Psoas muscle (tissue), 8 donors: ENCODE measurements around the gene ST6GALNAC5. TPM values are rescaled to one million over a fixed set of nuclear protein-coding genes. Genes with fewer than 3 reads are reported as not detected.

Source experiments
- ATAC-seq, 4 donors: fragments of 200-7000 bp; cut with Tn5 transposase; one replicate each; pipeline ENCODE4 v1.9.1; 2020; ENCODE audit warnings: moderate library complexity in 3 of 4, mild to moderate bottlenecking in 2 of 4
- DNase-seq, 2 donors: peaks; one replicate each; pipeline ENCODE4 v3.0.0-alpha.2; 2020
- H3K27ac ChIP-seq: fragments of 200-600 bp; one replicate; pipeline ENCODE4 v1.8.0; 2022
- H3K27me3 ChIP-seq, 3 donors: fragments of 200-600 bp in 1 of 3; one replicate each; pipeline versions ENCODE4 v1.6.1 to v1.8.0; 2013 to 2022; ENCODE audit warnings: low read length in 2 of 3, mild to moderate bottlenecking in 2 of 3, moderate library complexity in 1 of 3; ENCODE audit not compliant: insufficient read depth in 3 of 3
- H3K36me3 ChIP-seq, 2 donors: fragments of 200-600 bp in 1 of 2; one replicate each; pipeline versions ENCODE4 v1.6.1 to v1.8.0; 2013 to 2022; ENCODE audit warnings: low read depth in 1 of 2, mild to moderate bottlenecking in 1 of 2, moderate library complexity in 1 of 2; ENCODE audit not compliant: insufficient read depth in 1 of 2
- H3K4me1 ChIP-seq: fragments of 200-600 bp; one replicate; pipeline ENCODE4 v1.8.0; 2022
- H3K4me3 ChIP-seq: fragments of 200-600 bp; one replicate; pipeline ENCODE4 v1.8.0; 2022; ENCODE audit warnings: mild to moderate bottlenecking
- H3K9me3 ChIP-seq: fragments of 200-600 bp; one replicate; pipeline ENCODE4 v1.8.0; 2022
- WGBS, 3 donors: extraction: QIAGEN DNeasy Blood & Tissue Kit; methylation state at CpG; one replicate each; pipeline versions ENCODE4 v1.1.6 to v1.1.7; 2013; 5-methylcytosine and 5-hydroxymethylcytosine counted together
- intact Hi-C, 2 donors: fragments of 100-400 bp; cut with DNase I; formaldehyde crosslinking; loops; one replicate each; pipeline versions ENCODE4 v1.11.0 to v1.14.2; 2022
- polyA plus RNA-seq, 3 donors: library from polyadenylated mRNA; stranded (reverse); fragments of 200-250 nt; gene quantifications; one replicate each; pipeline ENCODE4 v1.2.3, GENCODE V29; 2013
- total RNA-seq, 4 donors: library from RNA; stranded (reverse); fragmentation: NEBNext Ultra II Directional in 2 of 4; extraction: Animal tissue kit (Norgen Biotek cat#: 25700) in 2 of 4; gene quantifications; one replicate each; pipeline versions ENCODE4 v1.2.1 to v1.2.4, GENCODE V29; 2021 to 2023
- TF ChIP-seq, protein P1 (sequence below): fragments of 200-600 bp; IDR thresholded peaks from one replicate; pipeline ENCODE4 v1.8.0; 2022; ENCODE audit warnings: antibody characterized with exemption
- donor health status: healthy with polysubstance abuse.
- donor health status: DM: no; HTN: no; CAD: no; lungs with moderate emphysema.
- donor health status: Bipolar disorder and iron deficiency.
- donor health status: healthy.
- donor health status: DM: yes; HTN: yes; CAD: no.
- donor health status: DM: no; HTN: no; CAD: no.
- donor health status: DM: no; HTN: no; CAD: no.
- donor health status: DM: yes; HTN: yes; CAD: no.

Gene ST6GALNAC5
- total and polyA plus RNA-seq, 7 donors = 0.05 to 0.66 (median 0.07) TPM; not detected in 2

- 59 to 66% (median 65%) methylated on average over 2 of the region's 2 CpGs for WGBS, 3 donors
- no peak for DNase-seq
- no peaks in the 10 kb centered on the region for H3K27me3 ChIP-seq
- no peaks in the 10 kb centered on the region for H3K4me1 ChIP-seq
- no peak overlapping the region for H3K27ac ChIP-seq
- no peaks in the 10 kb centered on the region for H3K9me3 ChIP-seq
- intact Hi-C loops = no loop called here
- TF ChIP-seq, protein P1, sequence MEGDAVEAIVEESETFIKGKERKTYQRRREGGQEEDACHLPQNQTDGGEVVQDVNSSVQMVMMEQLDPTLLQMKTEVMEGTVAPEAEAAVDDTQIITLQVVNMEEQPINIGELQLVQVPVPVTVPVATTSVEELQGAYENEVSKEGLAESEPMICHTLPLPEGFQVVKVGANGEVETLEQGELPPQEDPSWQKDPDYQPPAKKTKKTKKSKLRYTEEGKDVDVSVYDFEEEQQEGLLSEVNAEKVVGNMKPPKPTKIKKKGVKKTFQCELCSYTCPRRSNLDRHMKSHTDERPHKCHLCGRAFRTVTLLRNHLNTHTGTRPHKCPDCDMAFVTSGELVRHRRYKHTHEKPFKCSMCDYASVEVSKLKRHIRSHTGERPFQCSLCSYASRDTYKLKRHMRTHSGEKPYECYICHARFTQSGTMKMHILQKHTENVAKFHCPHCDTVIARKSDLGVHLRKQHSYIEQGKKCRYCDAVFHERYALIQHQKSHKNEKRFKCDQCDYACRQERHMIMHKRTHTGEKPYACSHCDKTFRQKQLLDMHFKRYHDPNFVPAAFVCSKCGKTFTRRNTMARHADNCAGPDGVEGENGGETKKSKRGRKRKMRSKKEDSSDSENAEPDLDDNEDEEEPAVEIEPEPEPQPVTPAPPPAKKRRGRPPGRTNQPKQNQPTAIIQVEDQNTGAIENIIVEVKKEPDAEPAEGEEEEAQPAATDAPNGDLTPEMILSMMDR = no peak
- H3K36me3 ChIP-seq = no peaks in the 10 kb centered on the region
- H3K4me3 ChIP-seq = no peak overlapping the region
- ATAC-seq = no peak
Measured at GRCh38 chr1:77089756-77090155, 222.5 kb downstream of the ST6GALNAC5 start.

GRCh38 chr1:77095236-77095635 lies 228.0 kb downstream of the ST6GALNAC5 start:
- H3K27me3 ChIP-seq = no peaks in the 10 kb centered on the region
- H3K4me1 ChIP-seq = no peaks in the 10 kb centered on the region
- H3K4me3 ChIP-seq = no peak overlapping the region
- DNase-seq (no peak), ATAC-seq (no peak)
- H3K36me3 ChIP-seq = no peaks in the 10 kb centered on the region
- intact Hi-C loops = no loop called here
- H3K27ac ChIP-seq = no peak overlapping the region
- TF ChIP-seq, protein P1 = no peak
- no peaks in the 10 kb centered on the region for H3K9me3 ChIP-seq
- WGBS, 3 donors = 21 to 32% (median 32%) methylated on average over 1 of the region's 1 CpG

DNA sequence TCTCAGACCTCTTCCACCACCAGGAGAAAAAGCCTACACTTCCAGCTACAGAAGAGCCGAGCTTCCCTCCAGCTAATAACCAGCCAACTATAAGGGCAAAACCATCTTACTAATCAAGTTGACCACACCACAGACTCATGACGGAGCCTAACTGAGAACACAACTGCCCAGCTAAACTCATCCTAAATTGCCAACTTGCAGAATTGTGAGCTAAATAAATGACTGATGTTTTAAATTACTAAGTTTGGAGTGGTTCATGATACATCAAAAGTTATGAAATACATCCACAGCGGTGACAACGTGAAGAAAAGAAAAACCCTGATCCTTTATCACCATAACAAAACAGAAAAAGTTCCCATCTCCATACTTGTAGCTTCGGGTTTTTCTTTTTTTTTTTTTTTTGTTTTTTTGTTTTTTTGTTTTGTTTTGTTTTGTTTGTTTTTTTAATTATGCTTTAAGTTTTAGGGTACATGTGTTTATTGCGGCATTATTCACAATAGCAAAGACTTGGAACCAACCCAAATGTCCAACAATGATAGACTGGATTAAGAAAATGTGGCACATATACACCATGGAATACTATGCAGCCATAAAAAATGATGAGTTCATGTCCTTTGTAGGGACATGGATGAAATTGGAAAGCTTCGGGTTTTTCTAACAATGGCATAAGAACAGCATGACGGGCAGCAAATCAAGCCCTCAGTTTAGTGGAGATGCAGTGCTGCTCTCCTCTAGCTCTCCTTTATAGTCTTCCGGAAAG lies 229.4 kb downstream of the ST6GALNAC5 start:
- H3K4me3 ChIP-seq = no peak overlapping the region
- no peaks in the 10 kb centered on the region for H3K36me3 ChIP-seq
- 95 to 97% (median 97%) methylated on average over 9 of the region's 9 CpGs for whole genome bisulfite sequencing, 3 donors
- ATAC-seq (no peak), DNase-seq (no peak)
- TF ChIP-seq, protein P1 = no peak
- no peaks in the 10 kb centered on the region for H3K4me1 ChIP-seq
- intact Hi-C loops = no loop called here
- H3K9me3 ChIP-seq = no peaks in the 10 kb centered on the region
- no peaks in the 10 kb centered on the region for H3K27me3 ChIP-seq
- H3K27ac ChIP-seq = no peak overlapping the region

GRCh38 chr1:77100875-77101274 lies 233.6 kb downstream of the ST6GALNAC5 start:
- no peaks in the 10 kb centered on the region for H3K36me3 ChIP-seq
- no peak for DNase-seq
- H3K27me3 ChIP-seq = no peaks in the 10 kb centered on the region
- H3K9me3 ChIP-seq = no peaks in the 10 kb centered on the region
- no peak for ATAC-seq
- intact Hi-C loops = no loop called here
- H3K4me1 ChIP-seq = no peaks in the 10 kb centered on the region
- TF ChIP-seq, protein P1 = no peak
- 94 to 100% (median 97%) methylated on average over 1 of the region's 1 CpG for WGBS, 3 donors
- no peak overlapping the region for H3K4me3 ChIP-seq
- no peak overlapping the region for H3K27ac ChIP-seq

DNA sequence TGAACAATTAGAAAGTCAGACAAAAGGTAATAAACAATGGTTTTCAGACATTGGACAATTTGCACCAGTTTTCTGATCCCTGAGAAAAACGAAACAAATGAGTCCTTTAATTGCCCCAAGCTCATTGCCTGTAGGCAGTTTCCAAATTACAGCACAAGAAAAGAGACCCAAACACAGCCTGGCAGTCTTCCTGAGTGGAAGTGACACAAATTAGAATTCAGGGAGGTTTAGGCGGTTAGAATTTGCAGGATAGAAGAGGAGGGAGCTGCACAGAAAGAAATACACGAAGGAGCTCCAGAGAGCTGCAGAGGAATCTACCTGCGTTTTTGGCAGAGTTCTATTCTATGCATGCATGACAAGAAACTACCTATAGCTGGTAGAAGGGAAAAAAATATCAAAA lies 236.2 kb downstream of the ST6GALNAC5 start:
- Histone ChIP-seq H3K27ac (no peak overlapping the region), H3K27me3 (no peaks in the 10 kb centered on the region), H3K4me1 (no peaks in the 10 kb centered on the region), H3K36me3 (no peaks in the 10 kb centered on the region), H3K9me3 (no peaks in the 10 kb centered on the region), H3K4me3 (no peak overlapping the region)
- TF ChIP-seq, protein P1 = no peak
- no peak for ATAC-seq
- WGBS, 3 donors = 79 to 82% (median 82%) methylated on average over 4 of the region's 4 CpGs
- intact Hi-C loops = no loop called here
- DNase-seq = no peak
